ENCODE results near the gene CLTCL1. TPM values are rescaled to one million over a fixed set of nuclear protein-coding genes. Genes with fewer than 3 reads are reported as not detected.

The CLTCL1 gene
- total RNA-seq, 1 experiment from 2014 or later, result 7.1 TPM

- DNase-seq (ENCODE audit: low read depth, low spot score), result no peak
- H3K4me3 ChIP-seq (replicated peaks in 1 of 2; ENCODE audit: low read depth in 1 of 2, low read length in 2 of 2), result no peak overlapping the region
- no peak overlapping the region for H3K27ac ChIP-seq (ENCODE audit: low read depth, low read length)
- no peaks in the 10 kb centered on the region for H3K9me2 ChIP-seq (ENCODE audit: insufficient read depth)
- H3K9ac ChIP-seq (ENCODE audit: low read length), result no peak overlapping the region
- H3K4me2 ChIP-seq (ENCODE audit: low read length), result no peak overlapping the region
- no peaks in the 10 kb centered on the region for H4K20me1 ChIP-seq (ENCODE audit: insufficient read depth)
- intact Hi-C loops (cut with micrococcal nuclease), result no loop called here
- no peaks in the 10 kb centered on the region for H3K79me2 ChIP-seq (ENCODE audit: insufficient read depth, low read length)
- BruUV-seq (replicated peaks), result no TSS peak
- H3K27me3 ChIP-seq (ENCODE audit: insufficient read depth, low read length), result no peaks in the 10 kb centered on the region
- ChIA-PET RAD21 (ENCODE audit: low non-redundant PET in 1 of 2, low total read pairs in 2 of 2, uncharacterized antibody in 2 of 2, unreplicated experiment in 2 of 2) (no interaction called here), CTCF (no interaction called here), POLR2A (no interaction called here)
- TF ChIP-seq JUND (IDR thresholded peaks at IDR 0.05) (no peak), MAX (IDR thresholded peaks at IDR 0.05) (no peak), ZBTB33 (IDR thresholded peaks at IDR 0.05; ENCODE audit: extremely low read depth, insufficient replicate concordance, low read length) (no peak), SP1 (IDR thresholded peaks at IDR 0.05; ENCODE audit: low read depth) (no peak), ZNF274 (IDR thresholded peaks at IDR 0.05; ENCODE audit: low read depth, low read length) (no peak), CEBPB (IDR thresholded peaks at IDR 0.05; ENCODE audit: low read depth) (no peak), ZFX (IDR thresholded peaks at IDR 0.05) (no peak), EZH2phosphoT487 (IDR thresholded peaks at IDR 0.05; ENCODE audit: borderline replicate concordance) (no peak)
- H3K36me3 ChIP-seq (ENCODE audit: control insufficient read depth in 1 of 2, insufficient read depth in 2 of 2, low read length in 2 of 2), result no peaks in the 10 kb centered on the region
- ATAC-seq, result no peak
- H3K9me3 ChIP-seq (ENCODE audit: control insufficient read depth in 1 of 2, insufficient read depth in 1 of 2, low read depth in 1 of 2, low read length in 2 of 2), result no peaks in the 10 kb centered on the region
- H2AFZ ChIP-seq (ENCODE audit: low read depth, low read length, poor library complexity, severe bottlenecking), result no peak overlapping the region
- no peaks in the 10 kb centered on the region for H3K4me1 ChIP-seq (ENCODE audit: control insufficient read depth in 1 of 2, insufficient read depth in 2 of 2, low read length in 2 of 2)
Observed at GRCh38 chr22:19199479-19199878, 92.0 kb downstream of the CLTCL1 start.
